ENCODE measurements around the gene NGEF. TPM values are rescaled to one million over a fixed set of nuclear protein-coding genes. Genes with fewer than 3 reads are reported as not detected.

NGEF gene
- total RNA-seq, 1 donor from 2014 or later: 0.16 TPM

- no peak for FAIRE-seq
- Histone ChIP-seq H3K4me2 (ENCODE audit: low read length) (no peak overlapping the region), H3K4me1 (ENCODE audit: insufficient read depth, low read length) (no peaks in the 10 kb centered on the region), H3K27me3 (ENCODE audit: insufficient read depth, low read length) (no peaks in the 10 kb centered on the region), H3K4me3 (ENCODE audit: insufficient read depth, low read depth, low read length) (no peak overlapping the region), H3K9ac (ENCODE audit: low read length) (no peak overlapping the region), H3K36me3 (ENCODE audit: insufficient read depth, low read length) (no peaks in the 10 kb centered on the region), H3K27ac (ENCODE audit: low read depth, low read length) (no peak overlapping the region), H2AFZ (ENCODE audit: low read depth, low read length) (no peak overlapping the region), H3K9me3 (ENCODE audit: insufficient read depth, low read depth, low read length) (no peaks in the 10 kb centered on the region), H4K20me1 (ENCODE audit: insufficient read depth, low read length) (no peaks in the 10 kb centered on the region), H3K79me2 (ENCODE audit: insufficient read depth, low read length) (no peaks in the 10 kb centered on the region)
- no peak for DNase-seq (ENCODE audit: low read depth)
- Mint-ChIP-seq H3K4me3 (ENCODE audit: unreplicated experiment) (no peak overlapping the region), H3K27me3 (ENCODE audit: low read depth, unreplicated experiment) (peaks cover 29% of the 10 kb centered on the region), H3K27ac (ENCODE audit: unreplicated experiment) (no peak overlapping the region), H3K4me1 (ENCODE audit: low read depth, unreplicated experiment) (no peaks in the 10 kb centered on the region), H3K9me3 (ENCODE audit: unreplicated experiment) (peaks cover 2% of the 10 kb centered on the region), H3K36me3 (ENCODE audit: low read depth, unreplicated experiment) (no peaks in the 10 kb centered on the region)
- TF ChIP-seq EZH2 (IDR thresholded peaks at IDR 0.05; ENCODE audit: insufficient read depth, low read length) (no peak), CTCF (IDR thresholded peaks at IDR 0.05; ENCODE audit: insufficient read depth, low read depth, low read length) (no peak)
Observed at GRCh38 chr2:233010569-233011267, 2.3 kb downstream of the NGEF start.

- no peak overlapping the region for H3K4me3 Mint-ChIP-seq (ENCODE audit: unreplicated experiment)
- no peaks in the 10 kb centered on the region for H4K20me1 ChIP-seq (ENCODE audit: insufficient read depth, low read length)
- H3K9me3 Mint-ChIP-seq (ENCODE audit: unreplicated experiment): peaks cover 2% of the 10 kb centered on the region
- no peaks in the 10 kb centered on the region for H3K4me1 ChIP-seq (ENCODE audit: insufficient read depth, low read length)
- no peak overlapping the region for H2AFZ ChIP-seq (ENCODE audit: low read depth, low read length)
- peaks cover 2% of the 10 kb centered on the region for H3K27me3 ChIP-seq (ENCODE audit: insufficient read depth, low read length)
- peaks cover 3% of the 10 kb centered on the region for H3K36me3 Mint-ChIP-seq (ENCODE audit: low read depth, unreplicated experiment)
- H3K79me2 ChIP-seq (ENCODE audit: insufficient read depth, low read length): no peaks in the 10 kb centered on the region
- no peak overlapping the region for H3K9ac ChIP-seq (ENCODE audit: low read length)
- no peak overlapping the region for H3K27ac ChIP-seq (ENCODE audit: low read depth, low read length)
- H3K27ac Mint-ChIP-seq (ENCODE audit: unreplicated experiment): no peak overlapping the region
- DNase-seq (ENCODE audit: low read depth) (no peak), FAIRE-seq (no peak)
- H3K4me1 Mint-ChIP-seq (ENCODE audit: low read depth, unreplicated experiment): no peaks in the 10 kb centered on the region
- no peak overlapping the region for H3K4me2 ChIP-seq (ENCODE audit: low read length)
- H3K9me3 ChIP-seq (ENCODE audit: insufficient read depth, low read depth, low read length): no peaks in the 10 kb centered on the region
- no peaks in the 10 kb centered on the region for H3K36me3 ChIP-seq (ENCODE audit: insufficient read depth, low read length)
- H3K4me3 ChIP-seq (ENCODE audit: insufficient read depth, low read depth, low read length): no peak overlapping the region
- TF ChIP-seq EZH2 (IDR thresholded peaks at IDR 0.05; ENCODE audit: insufficient read depth, low read length) (no peak), CTCF (IDR thresholded peaks at IDR 0.05; ENCODE audit: insufficient read depth, low read depth, low read length) (no peak)
- peaks cover 39% of the 10 kb centered on the region for H3K27me3 Mint-ChIP-seq (ENCODE audit: low read depth, unreplicated experiment)
Observed at GRCh38 chr2:233009661-233010060, 3.4 kb downstream of the NGEF start.

GRCh38 chr2:233007739-233008138, 5.3 kb downstream of the NGEF start:
- no peak overlapping the region for H2AFZ ChIP-seq (ENCODE audit: low read depth, low read length)
- no peaks in the 10 kb centered on the region for H3K4me1 Mint-ChIP-seq (ENCODE audit: low read depth, unreplicated experiment)
- FAIRE-seq (no peak), DNase-seq (ENCODE audit: low read depth) (no peak)
- no peak overlapping the region for H3K9ac ChIP-seq (ENCODE audit: low read length)
- no peak overlapping the region for H3K4me3 ChIP-seq (ENCODE audit: insufficient read depth, low read depth, low read length)
- peaks cover 2% of the 10 kb centered on the region for H3K27me3 ChIP-seq (ENCODE audit: insufficient read depth, low read length)
- no peak overlapping the region for H3K4me3 Mint-ChIP-seq (ENCODE audit: unreplicated experiment)
- TF ChIP-seq EZH2 (IDR thresholded peaks at IDR 0.05; ENCODE audit: insufficient read depth, low read length) (no peak), CTCF (IDR thresholded peaks at IDR 0.05; ENCODE audit: insufficient read depth, low read depth, low read length) (no peak)
- peaks cover 3% of the 10 kb centered on the region for H3K36me3 Mint-ChIP-seq (ENCODE audit: low read depth, unreplicated experiment)
- H3K9me3 Mint-ChIP-seq (ENCODE audit: unreplicated experiment): peaks cover 2% of the 10 kb centered on the region
- no peak overlapping the region for H3K27ac Mint-ChIP-seq (ENCODE audit: unreplicated experiment)
- no peak overlapping the region for H3K27ac ChIP-seq (ENCODE audit: low read depth, low read length)
- H3K27me3 Mint-ChIP-seq (ENCODE audit: low read depth, unreplicated experiment): peaks cover 53% of the 10 kb centered on the region
- no peaks in the 10 kb centered on the region for H3K4me1 ChIP-seq (ENCODE audit: insufficient read depth, low read length)
- H3K79me2 ChIP-seq (ENCODE audit: insufficient read depth, low read length): no peaks in the 10 kb centered on the region
- H3K9me3 ChIP-seq (ENCODE audit: insufficient read depth, low read depth, low read length): no peaks in the 10 kb centered on the region
- H4K20me1 ChIP-seq (ENCODE audit: insufficient read depth, low read length): no peaks in the 10 kb centered on the region
- no peak overlapping the region for H3K4me2 ChIP-seq (ENCODE audit: low read length)
- no peaks in the 10 kb centered on the region for H3K36me3 ChIP-seq (ENCODE audit: insufficient read depth, low read length)
